ENCODE results near the gene RRAGD.

The RRAGD gene

DNA sequence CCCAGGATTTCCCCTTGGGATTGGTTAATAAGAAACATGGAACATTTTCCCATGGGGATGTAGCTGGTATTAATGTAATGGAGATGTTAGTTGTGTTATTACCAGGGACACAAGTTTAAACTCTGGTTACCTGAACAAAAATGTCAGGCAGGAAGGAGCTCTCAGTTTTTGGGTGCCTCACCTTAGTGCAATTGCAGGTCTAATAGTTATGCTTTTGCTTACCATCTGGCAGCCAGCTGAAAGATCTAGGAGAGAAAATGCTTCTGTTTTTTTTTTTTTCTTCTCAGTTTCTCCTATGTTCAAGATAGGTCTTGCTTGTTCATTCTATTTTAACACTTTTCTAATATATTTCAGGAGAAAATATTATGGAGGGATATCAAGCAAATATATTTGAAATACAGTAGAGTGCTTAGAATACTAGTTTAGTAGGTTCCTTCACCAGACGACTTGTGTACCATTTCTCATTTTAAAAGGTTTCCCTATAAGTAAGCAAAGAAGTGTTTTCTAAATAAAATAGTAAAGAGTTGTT lies 55.4 kb downstream of the RRAGD start:
- H3K27me3 ChIP-seq (ENCODE audit: control insufficient read depth in 1 of 2, insufficient read depth in 2 of 2, low read length in 2 of 2): no peaks in the 10 kb centered on the region
- no peak overlapping the region for H3K27ac ChIP-seq (ENCODE audit: low read length)
- H3K9me3 ChIP-seq (ENCODE audit: control insufficient read depth in 2 of 2, low read length in 2 of 2): no peaks in the 10 kb centered on the region
- no peaks in the 10 kb centered on the region for H3K4me1 ChIP-seq (ENCODE audit: control insufficient read depth, insufficient read depth, low read length)
- no peak overlapping the region for H3K9ac ChIP-seq (ENCODE audit: low read length in 2 of 2)
- H3K4me3 ChIP-seq (ENCODE audit: low read length in 2 of 2): no peak overlapping the region
- no peaks in the 10 kb centered on the region for H3K36me3 ChIP-seq (ENCODE audit: control insufficient read depth in 2 of 2, insufficient read depth in 2 of 2, low read length in 2 of 2)

DNA sequence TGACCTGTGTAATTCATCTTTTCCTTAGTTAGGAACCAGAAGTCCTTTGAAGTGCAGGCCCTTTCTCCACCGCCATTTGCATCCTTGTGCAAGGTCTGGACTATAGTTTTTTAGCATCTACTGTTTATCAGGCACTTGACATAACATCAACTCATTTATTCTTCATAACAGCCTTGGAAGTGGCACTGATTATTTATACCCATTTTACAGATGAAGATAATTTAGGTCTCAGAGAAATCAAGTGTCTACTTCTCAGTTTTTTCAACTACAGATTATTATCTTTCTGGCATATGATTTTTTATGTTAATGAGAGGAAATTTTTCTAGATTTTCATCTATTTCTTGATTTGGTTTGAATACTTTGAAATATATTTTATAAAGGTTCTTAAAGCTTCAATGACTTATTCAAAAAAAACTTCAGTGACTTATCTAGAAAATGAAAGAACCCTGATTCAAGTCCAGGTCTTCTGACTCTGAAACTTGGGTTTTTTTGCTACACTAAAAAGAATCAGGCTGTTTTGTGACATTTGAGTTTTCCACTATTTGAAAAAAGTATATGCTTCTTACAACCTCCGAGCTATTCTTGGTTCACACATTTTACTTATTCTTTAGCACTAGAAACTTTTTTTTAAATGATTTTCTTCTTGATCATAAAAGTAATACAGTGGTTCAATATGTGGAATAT lies 56.4 kb downstream of the RRAGD start:
- Histone ChIP-seq H3K27ac (ENCODE audit: low read length) (no peak overlapping the region), H3K4me1 (ENCODE audit: control insufficient read depth, insufficient read depth, low read length) (peaks cover 4% of the 10 kb centered on the region), H3K36me3 (ENCODE audit: control insufficient read depth in 2 of 2, insufficient read depth in 2 of 2, low read length in 2 of 2) (no peaks in the 10 kb centered on the region), H3K9ac (ENCODE audit: low read length in 2 of 2) (no peak overlapping the region), H3K27me3 (ENCODE audit: control insufficient read depth in 1 of 2, insufficient read depth in 2 of 2, low read length in 2 of 2) (no peaks in the 10 kb centered on the region), H3K9me3 (ENCODE audit: control insufficient read depth in 2 of 2, low read length in 2 of 2) (no peaks in the 10 kb centered on the region), H3K4me3 (ENCODE audit: low read length in 2 of 2) (no peak overlapping the region)

DNA sequence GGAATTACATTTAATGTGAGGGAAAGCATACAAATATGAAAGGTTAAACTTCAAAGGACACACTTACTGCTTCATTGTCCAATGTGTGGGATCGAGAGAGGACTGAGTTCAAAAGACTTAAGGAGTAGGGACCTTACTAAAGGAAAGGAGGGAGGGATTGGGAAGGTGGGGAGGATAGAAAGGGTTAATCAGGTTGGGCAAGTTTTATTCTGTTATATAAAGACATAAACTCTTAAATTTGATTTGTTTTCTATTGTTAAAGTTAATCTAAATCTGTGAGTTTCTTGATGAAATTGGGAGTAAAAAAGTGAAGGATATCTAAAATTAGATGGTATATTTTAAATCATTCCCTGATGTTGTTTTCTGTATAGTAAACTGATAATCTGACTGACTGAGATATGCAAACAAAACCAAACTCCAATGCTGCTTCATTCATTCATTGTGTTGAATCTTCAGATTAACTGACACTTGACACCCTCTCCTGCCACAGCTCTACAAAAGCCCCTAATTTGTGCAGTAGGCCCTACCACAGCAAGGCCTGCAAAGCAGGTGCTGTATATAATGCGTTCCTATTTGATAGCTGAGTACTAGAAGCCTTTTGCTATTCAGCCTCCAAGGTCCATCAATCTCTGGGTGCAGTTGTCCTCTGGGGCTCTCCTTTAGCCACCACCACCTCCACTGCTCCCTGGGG lies 58.2 kb downstream of the RRAGD start:
- no peak overlapping the region for H3K27ac ChIP-seq (ENCODE audit: low read length)
- H3K9me3 ChIP-seq (ENCODE audit: control insufficient read depth in 2 of 2, low read length in 2 of 2): no peaks in the 10 kb centered on the region
- H3K9ac ChIP-seq (ENCODE audit: low read length in 2 of 2): no peak overlapping the region
- peaks cover 7% of the 10 kb centered on the region for H3K4me1 ChIP-seq (ENCODE audit: control insufficient read depth, insufficient read depth, low read length)
- H3K27me3 ChIP-seq (ENCODE audit: control insufficient read depth in 1 of 2, insufficient read depth in 2 of 2, low read length in 2 of 2): no peaks in the 10 kb centered on the region
- no peaks in the 10 kb centered on the region for H3K36me3 ChIP-seq (ENCODE audit: control insufficient read depth in 2 of 2, insufficient read depth in 2 of 2, low read length in 2 of 2)
- H3K4me3 ChIP-seq (ENCODE audit: low read length in 2 of 2): no peak overlapping the region

DNA sequence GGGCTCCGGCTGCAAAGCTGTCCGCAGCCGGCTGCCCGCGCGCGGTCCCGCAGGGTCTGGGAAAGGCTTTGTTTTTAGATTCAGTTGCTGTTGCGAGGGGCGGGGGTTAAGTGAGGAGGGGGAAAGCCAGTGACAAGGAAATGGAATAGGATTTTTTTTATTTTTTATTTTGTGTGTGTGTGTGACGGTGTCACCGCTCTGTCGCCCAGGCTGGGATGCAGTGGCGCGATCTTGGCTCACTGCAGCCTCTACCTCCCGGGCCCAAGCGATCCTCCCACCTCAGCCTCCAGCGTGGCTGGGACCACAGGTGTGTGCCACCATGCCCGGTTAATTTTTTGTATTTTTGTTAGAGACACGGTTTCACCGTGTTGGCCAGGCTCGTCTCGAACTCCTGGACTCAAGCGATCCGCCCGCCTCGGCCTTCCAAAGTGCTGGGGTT lies 58.9 kb downstream of the RRAGD start:
- Histone ChIP-seq H3K4me3 (ENCODE audit: low read length in 2 of 2) (peak overlapping the region; percentile 66 to 93), H3K9ac (ENCODE audit: low read length in 2 of 2) (peak overlapping the region; percentile 71 to 94), H3K27ac (ENCODE audit: low read length) (peak overlapping the region; percentile 90), H3K36me3 (ENCODE audit: control insufficient read depth in 2 of 2, insufficient read depth in 2 of 2, low read length in 2 of 2) (no peaks in the 10 kb centered on the region), H3K9me3 (ENCODE audit: control insufficient read depth in 2 of 2, low read length in 2 of 2) (no peaks in the 10 kb centered on the region), H3K27me3 (ENCODE audit: control insufficient read depth in 1 of 2, insufficient read depth in 2 of 2, low read length in 2 of 2) (no peaks in the 10 kb centered on the region), H3K4me1 (ENCODE audit: control insufficient read depth, insufficient read depth, low read length) (peaks cover 11% of the 10 kb centered on the region)

DNA sequence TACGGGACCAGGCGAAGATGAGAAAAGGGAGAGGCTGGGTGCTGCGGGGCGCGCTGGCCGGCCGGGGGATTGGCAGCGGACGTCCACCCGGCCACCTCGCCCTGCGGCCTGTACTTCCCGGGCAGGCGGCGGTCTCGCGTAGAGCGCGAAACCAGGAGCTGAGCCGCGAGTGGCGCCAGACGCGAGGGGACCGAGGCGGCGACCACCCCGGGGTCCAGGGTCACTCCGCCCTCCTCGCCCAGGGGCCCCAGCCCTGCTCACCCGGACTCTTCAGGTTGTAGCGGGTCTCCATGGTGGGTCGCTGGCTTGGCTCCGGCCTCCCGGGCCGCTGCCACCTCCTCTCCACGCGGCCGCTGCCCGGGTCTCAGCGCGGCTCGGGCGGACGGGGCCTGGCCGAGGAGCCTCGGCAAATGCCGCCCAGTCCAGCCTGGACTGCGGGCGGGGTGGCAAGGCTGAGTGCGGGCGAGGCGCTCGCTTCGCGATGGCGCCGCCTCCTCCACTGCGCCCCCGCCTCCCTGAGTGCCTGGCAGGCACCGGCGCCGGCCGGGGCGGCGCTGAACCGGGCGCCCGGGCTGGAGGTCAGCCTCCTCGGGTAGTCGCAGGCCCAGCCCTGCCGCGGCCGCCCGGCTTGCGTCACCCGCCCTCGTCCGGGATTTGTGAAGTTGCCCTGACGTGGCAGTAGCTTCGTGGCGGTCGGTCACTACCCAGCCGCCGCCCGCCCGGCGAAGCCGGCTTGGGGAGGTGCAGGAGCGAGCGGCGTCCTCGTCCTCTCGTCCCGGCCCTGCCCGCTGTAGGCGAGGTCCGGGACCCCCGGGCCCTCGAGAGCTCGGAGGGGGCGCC lies 59.6 kb downstream of the RRAGD start, which contains the start of gene UBE2J1:
Gene UBE2J1, minus strand, starts transcription at position 445 of the 840 bp plus-strand sequence. Its CDS starts 153 bp downstream, at position 292.
- H3K36me3 ChIP-seq (ENCODE audit: control insufficient read depth in 2 of 2, insufficient read depth in 2 of 2, low read length in 2 of 2): no peaks in the 10 kb centered on the region
- H3K9me3 ChIP-seq (ENCODE audit: control insufficient read depth in 2 of 2, low read length in 2 of 2): no peaks in the 10 kb centered on the region
- peak within 1 kb of the TSS; percentile 71 to 94 for H3K9ac ChIP-seq (ENCODE audit: low read length in 2 of 2)
- peaks cover 16% of the 10 kb centered on the region for H3K4me1 ChIP-seq (ENCODE audit: control insufficient read depth, insufficient read depth, low read length)
- no peaks in the 10 kb centered on the region for H3K27me3 ChIP-seq (ENCODE audit: control insufficient read depth in 1 of 2, insufficient read depth in 2 of 2, low read length in 2 of 2)
- H3K27ac ChIP-seq (ENCODE audit: low read length): peak within 1 kb of the TSS; percentile 90
- H3K4me3 ChIP-seq (ENCODE audit: low read length in 2 of 2): peak within 1 kb of the TSS; percentile 66 to 93

DNA sequence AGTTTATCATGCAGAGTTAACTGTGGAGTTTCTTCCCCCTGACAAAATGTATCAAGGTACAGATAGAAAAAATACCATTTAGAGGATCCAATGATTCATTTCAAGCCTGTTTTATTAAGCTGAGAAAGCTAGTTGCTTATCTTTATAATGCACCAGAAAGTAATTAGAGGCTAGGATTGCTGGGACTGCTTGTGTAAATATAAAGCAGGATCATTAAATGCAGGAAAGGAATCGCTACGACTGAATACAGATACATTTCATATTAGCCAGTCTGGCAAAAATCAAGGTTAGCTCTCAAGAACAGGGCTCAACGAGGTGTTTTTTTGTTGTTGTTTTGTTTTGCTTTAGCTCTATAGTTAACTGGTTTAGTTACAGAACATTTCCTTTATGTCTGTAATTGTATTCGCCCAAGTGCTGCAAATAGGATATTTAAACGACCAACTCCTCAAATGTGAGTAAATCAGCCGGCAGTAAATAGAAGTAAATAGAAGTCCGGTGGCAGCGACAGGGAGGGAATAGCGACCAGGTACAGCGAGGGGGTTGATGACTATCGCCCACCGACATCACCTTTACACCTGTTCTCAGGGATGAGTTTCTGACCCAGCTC lies 60.3 kb downstream of the RRAGD start:
- Histone ChIP-seq H3K36me3 (ENCODE audit: control insufficient read depth in 2 of 2, insufficient read depth in 2 of 2, low read length in 2 of 2) (no peaks in the 10 kb centered on the region), H3K9ac (ENCODE audit: low read length in 2 of 2) (peak overlapping the region; percentile 71 to 94), H3K4me3 (ENCODE audit: low read length in 2 of 2) (peak overlapping the region; percentile 66 to 93), H3K27ac (ENCODE audit: low read length) (peak overlapping the region; percentile 90), H3K4me1 (ENCODE audit: control insufficient read depth, insufficient read depth, low read length) (peaks cover 16% of the 10 kb centered on the region), H3K27me3 (ENCODE audit: control insufficient read depth in 1 of 2, insufficient read depth in 2 of 2, low read length in 2 of 2) (no peaks in the 10 kb centered on the region), H3K9me3 (ENCODE audit: control insufficient read depth in 2 of 2, low read length in 2 of 2) (no peaks in the 10 kb centered on the region)

DNA sequence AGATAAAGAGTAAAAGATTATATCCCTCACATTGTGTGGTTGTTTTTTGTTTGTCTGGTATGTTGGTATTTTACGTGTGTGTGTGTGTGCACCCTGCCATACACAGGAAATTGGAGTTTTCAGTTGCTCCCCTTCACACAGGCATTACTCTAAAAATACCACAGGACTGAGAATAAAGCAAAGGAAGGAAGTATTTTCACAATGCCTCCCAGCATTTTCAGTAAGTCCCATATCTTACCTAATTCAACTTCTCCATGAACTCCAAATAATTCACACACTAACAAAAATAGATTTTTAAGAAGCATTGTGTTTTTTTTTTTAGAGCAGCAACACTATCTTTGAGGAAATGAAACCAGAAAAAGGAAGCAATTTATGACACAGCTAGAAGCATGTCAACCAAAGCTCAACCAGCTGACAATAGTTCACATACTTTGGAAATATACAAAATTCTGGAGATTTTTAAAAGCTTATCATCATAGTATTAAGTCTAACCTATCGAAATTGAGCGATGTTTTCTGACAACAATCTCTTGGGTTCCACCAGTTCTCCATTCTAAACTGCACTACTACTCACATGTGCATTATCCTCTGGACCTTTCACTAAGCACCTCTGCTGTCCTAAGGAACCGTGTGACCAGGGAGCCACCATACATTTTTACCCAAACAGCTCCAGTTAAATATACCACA lies 61.6 kb downstream of the RRAGD start:
- Histone ChIP-seq H3K27ac (ENCODE audit: low read length) (no peak overlapping the region), H3K9me3 (ENCODE audit: control insufficient read depth in 2 of 2, low read length in 2 of 2) (no peaks in the 10 kb centered on the region), H3K27me3 (ENCODE audit: control insufficient read depth in 1 of 2, insufficient read depth in 2 of 2, low read length in 2 of 2) (no peaks in the 10 kb centered on the region), H3K4me1 (ENCODE audit: control insufficient read depth, insufficient read depth, low read length) (peaks cover 16% of the 10 kb centered on the region), H3K36me3 (ENCODE audit: control insufficient read depth in 2 of 2, insufficient read depth in 2 of 2, low read length in 2 of 2) (no peaks in the 10 kb centered on the region), H3K9ac (ENCODE audit: low read length in 2 of 2) (no peak overlapping the region), H3K4me3 (ENCODE audit: low read length in 2 of 2) (peak overlapping the region; percentile 39 to 93)

DNA sequence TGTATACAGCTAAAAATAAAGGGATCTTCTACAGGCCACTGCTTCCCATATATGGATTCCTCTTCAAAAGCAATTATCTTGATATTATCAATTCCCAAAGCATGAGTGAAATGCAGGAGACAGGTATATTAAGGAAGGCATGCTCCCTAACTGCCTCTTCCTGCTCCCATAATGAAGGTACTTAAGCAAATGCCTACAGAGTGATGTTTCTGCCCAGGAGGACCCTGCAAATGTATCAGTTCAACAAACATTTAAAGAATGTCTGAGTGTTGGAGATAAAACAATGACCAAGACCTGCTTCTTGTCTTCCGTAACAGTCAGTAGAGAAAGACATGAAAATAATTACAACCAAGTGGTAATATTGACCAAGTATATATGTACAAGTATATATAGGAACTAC lies 63.7 kb downstream of the RRAGD start:
- Histone ChIP-seq H3K27me3 (ENCODE audit: control insufficient read depth in 1 of 2, insufficient read depth in 2 of 2, low read length in 2 of 2) (no peaks in the 10 kb centered on the region), H3K9me3 (ENCODE audit: control insufficient read depth in 2 of 2, low read length in 2 of 2) (no peaks in the 10 kb centered on the region), H3K36me3 (ENCODE audit: control insufficient read depth in 2 of 2, insufficient read depth in 2 of 2, low read length in 2 of 2) (no peaks in the 10 kb centered on the region), H3K4me3 (ENCODE audit: low read length in 2 of 2) (no peak overlapping the region), H3K4me1 (ENCODE audit: control insufficient read depth, insufficient read depth, low read length) (peaks cover 16% of the 10 kb centered on the region), H3K9ac (ENCODE audit: low read length in 2 of 2) (no peak overlapping the region), H3K27ac (ENCODE audit: low read length) (no peak overlapping the region)

DNA sequence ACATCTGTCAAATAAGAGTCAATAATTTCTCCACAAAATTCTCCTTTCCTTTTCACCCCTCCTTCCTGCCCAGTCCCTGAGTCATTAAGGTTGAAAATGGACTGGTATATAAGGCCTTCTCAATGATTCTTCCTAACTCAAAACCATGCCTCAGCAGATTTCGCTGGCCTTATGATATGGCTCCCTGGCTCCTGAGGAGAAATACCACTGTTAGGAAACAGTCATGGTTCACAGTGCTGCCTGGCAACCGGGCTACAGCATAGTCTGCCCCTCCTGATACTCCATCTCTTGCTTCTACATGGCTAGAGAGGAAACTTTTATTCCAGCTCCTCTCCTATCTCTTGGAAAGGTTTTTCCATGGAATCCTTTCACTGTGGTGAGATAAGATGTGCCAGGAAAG lies 64.2 kb downstream of the RRAGD start:
- Histone ChIP-seq H3K9me3 (ENCODE audit: control insufficient read depth in 2 of 2, low read length in 2 of 2) (no peaks in the 10 kb centered on the region), H3K36me3 (ENCODE audit: control insufficient read depth in 2 of 2, insufficient read depth in 2 of 2, low read length in 2 of 2) (no peaks in the 10 kb centered on the region), H3K4me1 (ENCODE audit: control insufficient read depth, insufficient read depth, low read length) (peaks cover 16% of the 10 kb centered on the region), H3K9ac (ENCODE audit: low read length in 2 of 2) (no peak overlapping the region), H3K4me3 (ENCODE audit: low read length in 2 of 2) (no peak overlapping the region), H3K27ac (ENCODE audit: low read length) (no peak overlapping the region), H3K27me3 (ENCODE audit: control insufficient read depth in 1 of 2, insufficient read depth in 2 of 2, low read length in 2 of 2) (no peaks in the 10 kb centered on the region)

DNA sequence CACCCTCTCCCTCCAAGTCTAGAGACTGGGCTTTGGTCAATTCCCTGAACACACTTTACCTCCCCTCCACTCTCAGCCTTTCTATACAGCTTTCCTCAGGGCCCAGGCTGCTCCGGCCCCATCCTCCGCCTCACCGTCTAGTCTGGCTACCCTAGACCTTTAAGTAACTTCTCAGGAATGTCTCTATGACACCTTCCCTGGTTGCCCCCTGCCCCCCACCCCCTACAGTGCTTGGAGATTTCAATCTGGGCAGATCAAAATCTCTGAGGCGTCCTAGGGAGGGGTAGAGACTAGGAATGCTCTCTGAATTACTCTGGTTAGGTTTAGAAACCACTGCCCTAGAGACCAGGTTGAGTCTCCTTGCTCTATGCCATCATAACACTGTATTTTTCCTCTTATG lies 65.6 kb downstream of the RRAGD start:
- Histone ChIP-seq H3K36me3 (ENCODE audit: control insufficient read depth in 2 of 2, insufficient read depth in 2 of 2, low read length in 2 of 2) (peaks cover 4 to 9% of the 10 kb centered on the region in 2 donors), H3K9me3 (ENCODE audit: control insufficient read depth in 2 of 2, low read length in 2 of 2) (no peaks in the 10 kb centered on the region), H3K4me3 (ENCODE audit: low read length in 2 of 2) (no peak overlapping the region), H3K9ac (ENCODE audit: low read length in 2 of 2) (no peak overlapping the region), H3K27ac (ENCODE audit: low read length) (no peak overlapping the region), H3K27me3 (ENCODE audit: control insufficient read depth in 1 of 2, insufficient read depth in 2 of 2, low read length in 2 of 2) (no peaks in the 10 kb centered on the region), H3K4me1 (ENCODE audit: control insufficient read depth, insufficient read depth, low read length) (peaks cover 16% of the 10 kb centered on the region)

Measured in stomach smooth muscle (tissue), 2 donors.